NB4 (cell line): ENCODE data around the gene C12orf75.

Experiments
- DNase-seq: peaks from one replicate; pipeline ENCODE4 v3.0.0; 2010; ENCODE audit warnings: low read depth
- H3K4me3 ChIP-seq: one replicate; pipeline ENCODE4 v1.5.1; 2011; ENCODE audit warnings: mild to moderate bottlenecking, low read depth, low read length, moderate library complexity
- MYC ChIP-seq: IDR thresholded peaks from 2 replicates; pipeline ENCODE4 v1.6.1; 2011; ENCODE audit warnings: low read depth, low read length
- POLR2A ChIP-seq: IDR thresholded peaks from 2 replicates; pipeline ENCODE4 v1.6.1; 2011; ENCODE audit warnings: mild to moderate bottlenecking; ENCODE audit not compliant: insufficient read length; ENCODE audit errors: extremely low read depth
- TF ChIP-seq, protein P1 (sequence below): IDR thresholded peaks from one replicate; pipeline ENCODE4 v1.5.1; 2012; ENCODE audit warnings: low read depth, low read length
- TF ChIP-seq, protein P2 (sequence below): IDR thresholded peaks from 2 replicates; pipeline ENCODE4 v1.6.1; 2011; ENCODE audit warnings: low read depth, low read length

C12orf75 gene

DNA sequence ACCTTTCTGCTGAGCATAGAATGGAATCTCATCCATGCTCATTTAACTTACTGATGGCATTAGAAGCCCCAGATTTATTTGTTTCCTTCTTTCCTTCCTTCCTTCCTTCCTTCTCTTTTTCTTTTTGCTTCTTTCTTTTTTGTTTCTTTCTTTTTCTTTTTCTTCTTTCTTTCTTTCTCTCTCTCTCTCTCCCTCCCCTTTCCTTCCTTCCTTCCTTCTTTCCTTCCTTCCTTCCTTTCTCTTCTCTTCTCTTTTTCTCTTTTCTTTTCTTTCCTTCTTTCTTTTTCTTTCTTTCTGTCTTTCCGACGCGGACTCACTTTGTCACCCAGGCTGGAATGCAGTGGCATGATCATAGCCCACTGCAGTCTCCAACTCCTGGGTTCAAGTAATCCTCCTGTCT lies 55.9 kb downstream of the C12orf75 start:
- no peak overlapping the region for H3K4me3 ChIP-seq
- DNase-seq, result no peak
- no peak for TF ChIP-seq MYC
- TF ChIP-seq, protein P1, sequence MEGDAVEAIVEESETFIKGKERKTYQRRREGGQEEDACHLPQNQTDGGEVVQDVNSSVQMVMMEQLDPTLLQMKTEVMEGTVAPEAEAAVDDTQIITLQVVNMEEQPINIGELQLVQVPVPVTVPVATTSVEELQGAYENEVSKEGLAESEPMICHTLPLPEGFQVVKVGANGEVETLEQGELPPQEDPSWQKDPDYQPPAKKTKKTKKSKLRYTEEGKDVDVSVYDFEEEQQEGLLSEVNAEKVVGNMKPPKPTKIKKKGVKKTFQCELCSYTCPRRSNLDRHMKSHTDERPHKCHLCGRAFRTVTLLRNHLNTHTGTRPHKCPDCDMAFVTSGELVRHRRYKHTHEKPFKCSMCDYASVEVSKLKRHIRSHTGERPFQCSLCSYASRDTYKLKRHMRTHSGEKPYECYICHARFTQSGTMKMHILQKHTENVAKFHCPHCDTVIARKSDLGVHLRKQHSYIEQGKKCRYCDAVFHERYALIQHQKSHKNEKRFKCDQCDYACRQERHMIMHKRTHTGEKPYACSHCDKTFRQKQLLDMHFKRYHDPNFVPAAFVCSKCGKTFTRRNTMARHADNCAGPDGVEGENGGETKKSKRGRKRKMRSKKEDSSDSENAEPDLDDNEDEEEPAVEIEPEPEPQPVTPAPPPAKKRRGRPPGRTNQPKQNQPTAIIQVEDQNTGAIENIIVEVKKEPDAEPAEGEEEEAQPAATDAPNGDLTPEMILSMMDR, result no peak
- TF ChIP-seq POLR2A, result no peak
- TF ChIP-seq, protein P2, sequence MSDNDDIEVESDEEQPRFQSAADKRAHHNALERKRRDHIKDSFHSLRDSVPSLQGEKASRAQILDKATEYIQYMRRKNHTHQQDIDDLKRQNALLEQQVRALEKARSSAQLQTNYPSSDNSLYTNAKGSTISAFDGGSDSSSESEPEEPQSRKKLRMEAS, result no peak

DNA sequence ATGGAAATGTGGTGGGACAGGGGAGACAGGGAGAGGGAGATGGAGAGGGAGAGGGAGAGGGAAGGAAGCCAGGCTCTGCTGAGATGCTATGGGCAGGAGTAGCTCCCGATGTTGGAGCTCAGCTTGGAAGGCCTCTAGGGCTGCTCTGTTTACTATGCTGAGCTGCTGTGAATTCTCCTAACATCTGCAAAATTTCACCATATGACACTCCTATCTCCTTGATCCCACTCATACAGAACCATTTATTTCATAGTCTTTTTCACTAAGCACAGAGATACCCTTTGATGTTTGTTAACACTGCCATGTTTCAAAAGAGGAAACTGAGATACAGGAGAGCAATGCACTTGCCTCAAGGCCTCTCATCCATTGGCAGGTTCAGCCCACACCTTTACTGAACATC lies 60.7 kb downstream of the C12orf75 start:
- TF ChIP-seq MYC (no peak), POLR2A (no peak)
- TF ChIP-seq, protein P1, result no peak
- TF ChIP-seq, protein P2, result no peak
- no peak for DNase-seq
- H3K4me3 ChIP-seq, result no peak overlapping the region

DNA sequence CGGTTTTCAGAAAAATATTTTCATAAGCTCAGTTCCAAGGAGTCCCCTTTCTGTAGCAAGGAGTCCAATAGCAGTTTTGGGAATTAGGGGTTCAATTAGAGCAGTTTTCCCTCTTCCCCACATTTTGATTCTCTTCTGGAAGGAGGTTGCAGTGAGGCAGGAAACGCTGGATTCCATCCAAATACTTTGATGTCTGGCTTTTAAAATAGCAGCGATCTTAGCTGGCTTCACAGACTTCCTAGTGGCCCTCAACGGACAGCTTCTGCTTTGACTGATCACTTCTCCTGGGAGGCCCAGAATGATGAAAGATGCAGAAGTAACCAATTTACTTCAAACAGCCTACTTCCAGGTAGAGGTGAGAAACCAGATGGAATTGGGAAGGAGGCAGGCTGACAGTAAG lies 63.1 kb downstream of the C12orf75 start:
- TF ChIP-seq, protein P1, result no peak
- TF ChIP-seq, protein P2, result no peak
- TF ChIP-seq MYC, result no peak
- TF ChIP-seq POLR2A, result no peak
- DNase-seq, result no peak
- no peak overlapping the region for H3K4me3 ChIP-seq

DNA sequence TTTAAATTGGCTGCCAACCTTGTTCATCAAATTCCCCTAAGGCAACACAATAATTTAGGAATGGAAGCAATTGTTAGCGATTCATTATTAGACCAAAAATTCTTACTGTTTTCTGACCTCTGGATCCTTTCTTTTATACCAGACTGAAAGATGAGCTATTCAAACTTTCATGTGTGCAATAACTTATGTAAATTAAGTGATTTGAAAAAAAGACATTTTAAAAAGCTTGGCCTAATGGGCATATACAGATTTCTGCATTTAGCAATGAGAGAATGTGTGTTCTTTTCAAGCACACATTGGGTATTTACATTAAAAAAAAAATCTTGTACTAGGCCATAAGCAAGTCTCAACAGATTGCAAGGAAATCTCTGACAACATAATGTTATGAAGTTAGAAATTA lies 65.5 kb downstream of the C12orf75 start:
- TF ChIP-seq MYC (no peak), POLR2A (no peak)
- TF ChIP-seq, protein P2, result no peak
- TF ChIP-seq, protein P1, result no peak
- H3K4me3 ChIP-seq, result no peak overlapping the region
- no peak for DNase-seq

DNA sequence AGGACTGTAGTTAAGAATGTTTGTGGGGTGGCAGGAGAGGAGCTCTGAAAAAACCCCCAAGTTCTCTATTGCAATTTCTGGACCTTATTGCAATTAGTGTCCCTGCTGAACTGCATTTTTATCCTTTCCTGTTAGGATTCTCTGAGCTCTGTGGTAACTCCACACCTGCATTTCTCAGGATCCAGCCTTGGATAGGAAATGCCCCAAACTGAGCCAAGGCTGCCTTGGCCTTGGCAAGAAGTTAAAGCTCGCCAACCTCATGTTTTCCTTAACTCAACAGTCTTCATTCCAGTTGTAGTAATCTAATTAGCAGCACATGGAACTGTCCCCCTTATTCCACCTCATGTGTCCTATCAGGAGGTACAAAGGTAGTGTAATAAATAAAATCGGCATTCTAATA lies 66.5 kb downstream of the C12orf75 start:
- no peak overlapping the region for H3K4me3 ChIP-seq
- no peak for DNase-seq
- TF ChIP-seq, protein P1, result no peak
- no peak for TF ChIP-seq POLR2A
- TF ChIP-seq MYC, result no peak
- TF ChIP-seq, protein P2, result no peak

DNA sequence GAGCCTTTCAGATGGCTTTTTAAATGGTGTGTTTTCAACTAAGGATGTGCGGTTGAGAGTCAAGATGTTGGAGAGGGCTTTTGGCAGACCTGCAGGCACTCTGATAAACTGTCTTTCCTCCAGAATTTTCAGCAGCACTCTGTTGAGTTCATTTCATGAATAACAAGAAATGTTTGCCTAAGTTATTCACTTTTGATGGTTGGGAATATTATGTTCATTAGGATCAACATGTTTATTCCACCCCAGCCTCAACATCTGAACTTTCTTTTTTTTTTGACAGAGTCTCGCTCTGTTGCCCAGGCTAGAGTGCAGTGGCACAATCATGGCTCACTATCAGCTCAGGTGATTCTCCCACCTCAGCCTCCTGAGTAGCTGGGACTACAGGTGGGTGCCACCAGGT lies 68.4 kb downstream of the C12orf75 start:
- TF ChIP-seq, protein P1, result no peak
- TF ChIP-seq POLR2A (no peak), MYC (no peak)
- TF ChIP-seq, protein P2, result no peak
- H3K4me3 ChIP-seq, result no peak overlapping the region
- DNase-seq, result no peak
